ENCODE data around the gene FAM78A. TPM values are rescaled to one million over a fixed set of nuclear protein-coding genes. Genes with fewer than 3 reads are reported as not detected.
"Not testable (repeated sequence)": the region's sequence is repeated elsewhere in the genome, so short reads cannot be mapped to it uniquely, and the experiment has no call there.

Gene FAM78A
- polyA plus RNA-seq, 10 donors: 25.0 to 42.0 (median 29.4) TPM

DNA sequence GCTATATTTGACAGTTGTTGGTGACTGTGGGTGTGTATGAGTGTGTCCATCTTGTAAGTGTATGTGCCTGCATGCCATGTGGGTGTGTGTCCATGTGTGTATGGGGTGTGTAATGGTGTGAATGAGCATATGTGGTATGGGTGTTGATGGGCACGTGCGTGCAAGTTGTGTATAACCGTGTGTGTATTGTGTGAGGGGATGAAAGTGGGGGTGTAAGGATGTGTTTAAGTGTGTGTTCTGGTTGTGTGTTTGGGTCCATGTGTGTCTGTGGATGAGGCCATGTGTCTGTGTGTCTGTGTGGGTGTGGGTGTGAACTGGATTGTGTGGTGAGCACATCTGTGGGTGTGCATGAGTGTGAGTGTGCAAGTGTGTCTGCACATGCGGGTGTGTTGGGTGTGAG, 5.9 kb upstream of the FAM78A start:
- no peak for DNase-seq

DNA sequence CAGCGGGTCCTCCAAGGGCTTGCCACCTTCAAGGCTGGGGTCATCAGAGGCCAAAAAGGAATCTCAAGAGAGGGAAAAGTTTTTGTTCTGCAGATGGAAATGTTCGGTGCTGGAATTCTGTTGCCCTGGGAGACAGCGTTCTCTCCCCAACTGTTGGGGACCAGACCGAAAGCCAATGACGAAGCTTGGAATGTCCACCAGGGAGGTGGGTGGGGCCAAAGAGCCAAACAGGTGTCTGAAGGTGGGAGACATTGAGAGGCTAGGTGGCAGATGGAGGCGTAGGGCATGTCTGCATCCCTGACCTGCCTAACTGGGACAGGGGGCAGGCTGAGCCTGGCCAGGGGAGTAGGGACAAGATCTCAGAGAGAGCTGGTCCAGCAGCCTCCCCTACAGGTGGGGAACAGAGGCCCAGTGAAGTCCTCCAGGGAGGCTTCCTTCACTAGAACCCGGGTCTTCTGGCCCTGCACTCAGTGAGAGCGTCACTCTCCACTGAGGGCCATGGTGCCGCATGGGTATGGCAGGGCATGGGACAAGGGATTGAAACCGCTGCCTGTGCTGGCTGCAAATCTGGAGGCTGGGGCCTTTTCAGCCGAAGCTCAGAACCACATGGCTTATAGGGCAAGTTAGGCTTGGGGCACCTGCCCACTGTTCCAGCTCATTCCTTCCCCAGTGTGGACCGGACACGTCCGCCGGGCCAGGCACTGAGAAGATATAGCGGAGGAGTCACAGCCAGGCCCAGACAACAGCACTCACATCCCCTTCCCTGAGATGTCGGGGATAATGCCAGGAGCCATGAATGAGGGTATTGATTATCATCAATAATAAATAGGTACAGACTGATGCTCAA, 5.0 kb upstream of the FAM78A start:
- no peak for DNase-seq

DNA sequence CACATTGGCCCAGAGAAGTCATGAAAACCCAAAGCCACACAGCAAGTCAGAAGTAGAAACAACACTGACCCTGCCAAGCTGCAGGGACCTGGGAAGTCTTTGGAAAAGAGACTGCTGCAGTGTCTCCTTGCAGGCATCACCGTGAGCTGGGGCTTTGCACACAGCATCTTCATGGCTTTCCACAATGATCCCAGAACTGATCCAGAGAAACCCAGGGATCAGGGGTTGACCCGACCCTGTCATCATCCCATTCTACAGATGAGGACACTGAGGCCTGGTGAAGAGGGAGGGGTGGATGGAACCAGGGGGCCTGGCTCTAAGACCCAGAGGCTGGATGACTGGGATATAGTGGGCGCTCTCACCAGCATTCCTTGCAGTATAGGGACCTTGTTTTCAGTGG, 4.3 kb upstream of the FAM78A start:
- DNase-seq: no peak

DNA sequence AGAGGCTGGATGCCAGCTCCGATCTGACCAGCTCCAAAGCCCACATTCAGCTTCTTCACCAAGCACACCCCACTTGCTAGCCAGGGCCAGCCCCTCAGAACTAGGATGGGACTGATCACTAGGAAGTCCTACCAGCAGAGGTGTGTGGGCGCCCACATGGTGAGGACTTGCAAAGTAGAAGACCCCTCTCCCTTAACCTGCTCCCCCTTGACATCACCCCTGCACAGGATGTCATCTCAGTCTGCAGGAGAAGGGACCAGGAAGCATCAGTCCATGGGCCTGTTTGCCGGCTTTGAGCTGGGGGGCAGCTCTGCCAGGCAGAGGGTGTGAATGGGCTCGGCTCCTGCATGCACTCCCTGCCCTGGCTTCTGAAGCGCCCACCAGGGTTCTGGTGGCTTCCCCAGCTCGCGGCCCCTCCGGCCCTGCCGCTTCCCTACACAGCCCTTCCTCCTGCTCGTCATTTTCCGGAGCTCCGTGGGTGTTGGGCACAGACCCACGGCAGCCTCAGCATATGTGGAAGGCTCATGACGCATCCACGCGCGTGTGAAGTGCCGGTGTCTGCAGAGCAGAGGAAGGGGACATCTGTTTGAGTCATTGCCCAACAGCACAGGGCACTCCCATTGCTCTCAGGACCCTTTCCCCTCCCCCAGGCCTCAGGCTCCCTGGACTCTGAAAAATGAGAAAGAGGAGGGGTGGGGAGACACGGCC, 3.7 kb upstream of the FAM78A start:
- DNase-seq: no peak

DNA sequence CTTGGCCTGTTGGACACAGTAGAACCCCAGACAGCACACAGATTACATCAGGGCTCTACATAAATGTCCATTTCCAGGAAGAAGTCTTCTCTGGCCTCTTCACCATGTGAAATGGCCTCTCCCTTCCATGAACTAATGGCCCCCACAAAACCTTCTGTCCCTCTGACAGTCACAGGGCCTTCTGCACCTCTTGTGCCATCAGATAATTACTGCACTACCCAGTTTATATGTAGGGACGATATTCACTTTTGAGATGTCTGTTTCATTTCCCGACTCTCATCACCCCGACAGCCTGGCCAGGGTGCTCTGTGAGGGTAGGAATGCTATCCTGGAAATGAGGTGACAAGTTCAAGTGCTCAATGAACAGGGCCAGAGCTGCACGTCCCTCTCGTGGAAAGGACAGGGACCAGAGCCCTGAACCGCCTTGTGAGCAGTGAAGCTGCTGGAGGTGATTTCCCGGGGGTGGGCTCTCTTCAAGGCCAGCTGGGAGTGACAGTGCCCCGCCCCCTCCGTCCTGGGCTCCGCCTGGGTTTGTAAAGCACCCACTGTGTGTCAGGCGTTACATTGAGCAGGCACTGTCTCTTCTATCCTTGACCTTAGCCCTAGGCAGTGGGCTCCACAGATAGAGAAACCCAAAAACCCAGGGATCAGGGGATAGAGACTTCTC, 3.0 kb upstream of the FAM78A start:
- no peak for DNase-seq

DNA sequence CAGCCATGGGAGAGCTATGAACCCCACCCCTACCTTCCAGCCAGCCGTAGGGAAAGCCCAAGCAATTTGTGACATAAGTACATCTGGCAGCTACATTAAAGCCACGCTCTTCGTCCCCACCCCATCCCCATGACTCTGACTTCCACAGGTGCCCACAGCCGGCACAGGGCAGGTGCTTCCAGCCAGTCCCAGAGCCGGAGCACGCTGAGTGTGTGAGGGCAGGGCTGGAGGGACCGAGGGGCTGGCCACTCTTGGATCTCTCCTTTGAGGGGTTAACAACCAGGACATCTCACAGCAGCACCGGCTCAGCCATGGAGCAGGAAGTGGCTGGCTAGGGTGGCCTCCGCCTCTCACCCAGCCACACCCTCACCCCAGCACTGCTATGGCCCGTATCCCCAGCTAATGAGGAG, 2.4 kb upstream of the FAM78A start:
- no peak for DNase-seq

DNA sequence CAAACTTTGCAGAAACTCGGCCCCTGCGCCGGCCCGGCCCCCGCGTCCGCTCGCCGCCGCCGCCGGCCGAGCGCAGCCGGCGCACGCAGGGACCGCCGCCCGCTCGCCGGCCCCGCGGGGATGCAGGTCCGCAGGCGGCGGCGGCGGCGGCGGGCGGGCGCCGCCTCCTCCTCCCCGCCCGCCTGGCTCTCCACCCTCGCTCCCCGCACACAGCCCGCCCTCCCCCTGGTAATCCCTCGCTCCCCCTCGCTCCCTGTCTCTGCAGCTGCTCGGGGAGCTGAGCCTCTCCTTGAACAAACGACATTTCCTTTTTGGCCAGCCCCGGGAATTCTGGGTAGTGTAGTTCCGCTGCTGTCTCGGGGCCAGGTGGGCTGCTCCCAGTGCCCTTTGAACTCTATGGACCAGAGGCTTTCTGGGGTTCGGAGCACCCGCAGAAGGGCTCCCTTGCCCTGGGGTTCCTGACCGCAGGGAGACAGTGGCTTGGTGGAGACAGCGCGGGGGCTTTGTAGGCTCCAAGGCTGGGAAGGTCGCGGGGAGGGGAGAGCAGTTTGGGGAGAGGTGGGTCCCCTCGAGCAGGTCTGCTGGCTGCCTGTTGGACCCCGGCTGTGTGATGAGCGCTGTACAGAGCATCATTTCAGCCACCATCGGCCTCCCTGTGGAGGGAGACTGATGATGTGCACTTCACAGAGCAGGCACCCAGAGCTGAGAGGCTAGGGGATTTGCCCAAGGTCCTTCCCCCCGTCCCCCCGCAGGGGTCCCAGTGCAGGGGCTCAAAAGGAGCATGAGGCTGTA, 1.8 kb upstream of the FAM78A start:
- peak; percentile 88 to 95 (median 93) for DNase-seq

DNA sequence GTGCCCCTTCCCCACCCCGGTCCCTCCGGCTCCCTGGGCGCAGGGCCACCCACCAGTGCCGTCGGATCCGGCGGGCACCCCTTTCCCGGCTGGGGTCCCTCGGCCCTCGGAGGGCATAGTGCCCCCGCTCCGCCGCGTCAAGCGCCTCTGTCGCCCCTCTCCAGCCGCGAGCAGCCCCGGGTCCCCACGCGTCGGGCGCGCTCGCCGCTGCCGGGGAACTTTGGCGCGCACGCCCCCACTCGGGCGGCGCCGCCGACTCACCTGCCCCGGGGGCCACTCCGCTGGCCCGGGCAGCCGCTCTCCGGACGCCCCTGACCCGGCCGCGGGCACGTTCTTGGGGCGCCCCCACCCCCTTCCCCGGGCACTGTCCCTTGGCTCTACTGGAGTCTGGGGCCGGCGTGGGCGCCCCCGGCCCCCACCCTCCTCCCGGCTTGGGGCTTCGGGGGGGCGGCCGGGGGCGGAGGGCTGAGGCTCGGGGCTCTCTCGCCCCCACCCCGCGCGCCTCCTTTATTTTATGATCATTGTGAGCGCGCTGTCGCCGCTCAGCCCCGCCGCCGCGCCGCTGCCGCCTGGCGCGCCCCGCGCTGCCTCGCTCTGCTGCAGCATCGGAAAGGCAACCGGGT, 1.1 kb upstream of the FAM78A start:
- DNase-seq: peak in 1 of 3 donors; percentile 61

DNA sequence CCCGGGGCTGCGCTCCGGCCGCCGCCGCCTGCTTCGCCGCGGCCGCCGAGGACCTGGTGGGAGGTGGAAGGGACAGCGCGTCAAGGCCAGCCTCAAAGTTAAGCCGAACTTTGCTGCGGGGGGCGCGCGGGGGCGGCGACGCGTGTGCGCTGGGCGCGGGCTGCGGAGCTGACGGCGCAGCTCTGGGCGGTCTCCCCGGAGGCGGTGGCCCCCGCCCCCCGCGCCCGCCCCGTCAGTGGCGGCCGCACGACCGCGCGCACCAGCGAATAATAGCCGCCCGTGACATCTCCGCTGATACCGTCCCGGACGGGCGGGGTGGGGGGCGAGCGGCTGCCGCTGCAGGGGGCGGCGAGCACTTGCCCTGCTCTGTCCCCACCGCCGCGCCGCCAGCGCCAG, 579 bp upstream of the FAM78A start:
- peak in 1 of 3 donors; percentile 59 for DNase-seq

DNA sequence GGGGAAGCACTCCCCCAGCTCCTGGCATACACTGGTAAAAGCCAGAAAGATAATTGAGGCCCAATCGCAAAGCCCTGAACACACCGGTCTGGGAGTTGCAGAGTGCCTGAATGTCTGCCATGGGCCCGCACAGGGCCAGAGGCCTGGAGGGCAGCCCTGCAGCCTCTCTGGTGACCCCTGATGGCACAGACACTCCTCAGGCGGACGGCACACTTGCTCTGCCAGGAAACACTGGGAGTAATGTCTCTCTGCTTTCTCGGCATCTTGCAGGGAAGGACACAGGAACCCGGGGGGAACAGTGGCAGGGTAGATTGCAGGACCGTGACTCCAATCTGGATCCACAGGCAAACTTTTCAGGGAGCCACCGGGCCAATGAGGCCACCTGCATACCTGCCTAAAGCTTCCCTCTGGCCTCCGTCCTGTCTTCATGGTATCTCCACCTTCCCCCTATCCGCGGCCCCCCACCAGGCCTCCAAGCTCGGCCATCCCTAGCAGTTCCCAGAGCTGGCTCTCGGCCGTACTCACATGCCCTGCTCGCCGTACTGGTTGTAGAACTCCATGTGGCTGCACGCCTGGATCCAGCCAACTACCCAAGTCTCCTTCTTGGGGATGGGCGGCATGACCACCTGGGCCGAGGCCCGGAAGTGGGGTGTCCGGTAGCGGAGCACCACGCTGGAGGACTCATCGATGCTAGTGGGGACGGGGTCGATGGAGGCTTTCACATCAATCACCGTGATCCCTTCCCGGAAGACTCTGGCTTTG, 797 bp downstream of the FAM78A start:
- DNase-seq: no peak

DNA sequence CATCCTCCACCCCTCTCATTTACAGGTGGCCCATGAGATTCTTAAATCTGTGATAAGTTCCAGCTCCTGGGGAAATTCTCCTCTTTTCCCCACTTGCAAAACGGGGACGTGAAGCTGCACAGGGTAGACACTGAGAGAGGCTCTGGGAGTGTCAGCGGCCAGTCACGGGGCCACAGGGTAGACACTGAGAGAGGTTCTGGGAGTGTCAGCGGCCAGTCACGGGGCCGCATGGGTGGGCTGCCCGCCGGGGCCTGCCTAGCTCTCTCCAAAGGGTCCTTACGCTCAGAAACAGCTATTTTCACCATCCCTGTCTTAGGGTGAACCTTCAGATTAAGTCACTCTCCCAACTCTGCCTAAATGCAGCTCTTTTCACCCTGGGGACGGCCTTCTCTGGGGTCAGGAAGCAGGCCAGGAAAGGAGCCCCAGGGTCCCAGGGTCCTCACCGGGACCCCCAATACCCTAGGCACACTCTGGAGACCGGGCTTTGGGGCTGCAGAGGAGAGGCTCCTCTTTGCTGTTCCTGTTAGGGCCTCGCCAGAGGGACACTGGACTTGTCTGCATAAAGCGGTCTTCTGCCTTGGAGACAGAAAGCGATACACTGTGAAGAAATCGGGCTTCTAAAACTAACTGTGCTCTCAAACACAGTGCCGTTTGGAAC, 1.5 kb downstream of the FAM78A start:
- DNase-seq: no peak

DNA sequence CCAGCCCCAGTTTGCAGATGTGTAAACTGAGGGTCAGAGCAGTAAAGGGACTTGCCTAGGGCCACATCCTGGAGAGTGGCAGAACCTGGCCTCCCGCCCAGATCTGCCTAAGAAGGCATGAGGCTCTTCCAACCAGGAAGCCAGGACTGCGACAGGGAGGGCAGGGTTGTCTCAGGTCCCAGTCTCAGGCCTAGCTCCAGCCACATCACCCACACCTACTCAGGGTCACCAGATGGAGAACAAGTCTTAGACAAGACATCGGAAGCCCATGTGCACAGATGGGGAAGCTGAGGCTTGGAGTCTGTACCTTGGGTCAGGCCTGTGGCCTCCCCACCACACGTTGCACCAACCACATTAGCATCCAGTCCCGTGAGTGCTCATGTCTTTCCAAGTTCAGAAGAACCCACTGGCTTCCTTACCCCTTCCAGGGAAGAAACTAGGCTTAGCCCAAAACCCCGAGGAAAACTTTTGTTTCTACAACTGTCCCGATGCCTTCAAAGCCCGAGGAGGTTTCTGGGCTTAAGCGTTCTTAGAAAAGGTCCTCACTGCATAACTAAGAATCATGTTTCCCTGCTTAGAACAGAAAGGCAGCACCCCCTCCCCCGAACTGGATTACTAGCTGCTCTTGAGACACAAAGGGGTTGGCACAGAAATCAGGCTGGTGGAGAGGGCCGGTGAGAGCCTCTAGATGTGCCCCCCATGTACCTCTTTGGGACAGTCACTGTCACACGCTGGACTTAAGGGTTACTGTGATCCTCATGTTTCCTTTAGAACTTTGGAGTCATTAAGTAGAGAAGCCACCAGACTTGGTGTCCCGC, 2.2 kb downstream of the FAM78A start:
- no peak for DNase-seq

DNA sequence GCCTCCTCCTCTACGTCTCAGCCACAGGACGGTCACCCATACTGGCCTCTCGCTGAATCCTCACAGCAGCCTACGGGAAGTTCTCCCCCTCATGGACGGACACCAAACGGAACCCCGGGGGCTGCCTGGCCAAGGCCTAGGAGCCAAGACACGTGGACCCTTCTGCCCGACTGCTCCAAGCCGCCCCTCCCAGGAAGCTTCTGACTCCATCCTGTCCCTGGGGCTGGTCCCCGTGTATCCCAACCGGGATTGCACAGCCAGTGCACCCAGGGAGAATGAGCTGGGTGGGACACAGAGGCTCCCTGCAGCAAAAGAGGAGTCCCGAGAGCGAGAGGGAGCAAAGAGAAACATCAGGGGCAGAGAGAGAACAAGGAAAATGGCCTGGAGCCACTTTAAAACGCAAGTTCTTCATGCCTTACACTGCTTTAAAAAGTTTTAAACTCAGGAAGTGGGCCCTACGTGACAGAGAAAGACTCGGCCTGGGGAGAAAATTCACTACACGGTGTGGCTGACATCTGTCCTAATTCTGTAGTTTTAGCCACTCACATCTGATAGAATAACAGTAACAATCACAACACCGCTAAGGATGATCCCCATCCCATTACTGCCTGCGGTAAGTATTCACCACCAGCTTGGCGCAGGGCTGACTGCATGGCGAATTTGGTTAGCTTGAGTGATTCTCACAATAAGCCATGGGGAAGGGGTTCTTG, 3.0 kb downstream of the FAM78A start:
- DNase-seq: no peak

DNA sequence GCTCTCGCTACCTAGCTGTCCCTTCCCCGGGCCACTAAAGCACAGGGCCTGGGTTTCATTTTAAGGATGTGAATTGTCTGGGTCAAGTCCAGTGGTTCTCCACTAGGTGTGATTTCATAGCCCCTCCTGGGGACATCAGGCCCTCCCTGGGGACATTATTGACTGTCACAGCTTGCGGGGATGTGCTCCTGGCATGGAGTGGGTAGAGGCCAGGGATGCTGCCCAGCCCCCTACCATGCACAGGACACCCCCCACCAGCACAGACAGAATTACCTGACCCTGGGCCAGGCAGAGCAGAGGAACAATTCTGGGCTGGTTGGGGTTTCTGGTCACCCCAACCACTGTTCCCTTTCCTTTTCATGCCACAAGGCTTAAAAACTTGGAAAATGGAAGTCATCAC, 4.1 kb downstream of the FAM78A start:
- no peak for DNase-seq

DNA sequence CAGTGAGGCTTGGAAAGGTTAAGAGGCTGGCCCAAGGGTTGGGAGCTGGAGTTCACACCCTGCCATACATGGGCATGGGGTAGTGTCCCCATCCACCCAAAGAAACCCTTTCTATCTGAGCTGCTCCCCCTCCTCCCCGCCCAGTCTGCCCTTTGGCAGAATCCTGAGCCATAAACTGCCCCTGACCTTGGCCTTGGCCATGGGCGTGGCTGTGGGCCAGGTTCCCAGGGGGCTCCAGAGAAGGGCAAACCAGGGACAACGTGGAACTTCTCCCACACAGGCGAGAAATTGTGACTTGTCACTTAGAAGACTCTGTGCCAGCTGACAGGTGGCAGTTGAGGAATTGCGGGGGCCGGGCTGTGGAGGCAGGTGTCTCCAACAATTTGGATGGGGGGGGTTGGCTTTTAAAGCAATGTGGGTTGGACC, 4.8 kb downstream of the FAM78A start:
- no peak for DNase-seq

DNA sequence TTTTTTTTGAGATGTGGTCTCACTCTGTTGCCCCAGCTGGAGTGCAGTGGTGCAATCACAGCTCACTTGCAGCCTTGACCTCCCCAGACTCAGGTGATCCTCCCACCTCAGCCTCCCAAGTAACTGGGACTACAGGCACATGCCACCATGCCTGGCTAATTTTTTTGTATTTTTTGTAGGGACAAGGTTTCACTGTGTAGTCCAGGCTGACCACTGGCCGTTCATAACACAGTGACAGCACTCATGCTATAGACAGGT, 5.4 kb downstream of the FAM78A start:
- not testable (repeated sequence) for DNase-seq

DNA sequence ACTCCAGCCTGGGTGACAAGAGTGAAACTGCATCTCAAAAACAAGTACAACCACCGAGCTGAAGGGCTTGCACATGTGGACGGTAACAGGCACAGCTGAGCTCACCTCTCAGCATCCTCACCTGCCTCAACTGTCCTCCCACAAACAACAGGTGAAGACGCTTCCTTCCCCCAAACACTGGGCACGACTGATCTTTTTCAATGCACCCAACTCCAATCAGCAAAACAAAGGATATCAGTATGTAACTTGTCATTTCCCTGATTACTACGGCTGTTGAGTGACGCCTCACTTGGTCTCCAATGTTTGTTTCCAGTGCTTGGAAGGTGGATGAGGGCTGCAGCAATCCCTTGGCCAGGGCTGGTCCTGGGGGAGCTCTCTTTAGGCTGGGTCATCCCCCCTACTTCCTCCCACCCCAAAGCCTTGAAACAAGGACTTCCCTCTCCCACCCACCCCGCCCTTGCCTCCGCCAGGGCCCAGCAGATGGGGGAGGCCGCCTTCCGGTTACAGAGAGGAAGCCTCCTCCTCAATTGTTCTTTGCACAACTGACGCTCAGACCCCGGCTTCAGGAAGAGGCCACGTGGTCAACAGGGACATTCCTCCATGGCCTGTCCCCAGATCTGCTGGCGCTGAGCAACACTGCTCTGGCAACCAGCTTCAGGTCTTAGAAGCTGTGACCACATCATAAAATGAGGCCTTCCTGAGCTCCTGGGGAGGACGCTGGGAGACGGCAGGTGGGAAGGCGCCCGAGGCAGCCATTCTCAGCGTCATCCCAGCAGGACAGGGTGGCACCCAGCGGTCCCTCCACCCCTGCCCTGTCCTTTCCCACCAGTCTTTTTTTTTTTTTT, 5.9 kb downstream of the FAM78A start:
- DNase-seq: peak in 1 of 3 donors; percentile 76

Data from muscle of back (tissue), 11 donors.